ENCODE measurements around the gene ARRDC1. TPM values are rescaled to one million over a fixed set of nuclear protein-coding genes. Genes with fewer than 3 reads are reported as not detected.
"Not testable (repeated sequence)": the region's sequence is repeated elsewhere in the genome, so short reads cannot be mapped to it uniquely, and the experiment has no call there.

ARRDC1 gene
- polyA plus RNA-seq, 2 of the 4 experiments (the other 2 are of a cell fraction), result 20.7 to 22.5 TPM

GRCh38 chr9:137558127-137558526, 47.4 kb upstream of the ARRDC1 start:
- 92% methylated on average over 4 of the region's 4 CpGs for WGBS (ENCODE audit: missing lambda C conversion rate)
- no peak for FAIRE-seq

GRCh38 chr9:137564134-137564533, 41.4 kb upstream of the ARRDC1 start:
- Histone ChIP-seq H3K4me1 (no peaks in the 10 kb centered on the region), H3K4me3 (no peak overlapping the region), H3K27ac (no peak overlapping the region), H3K9me3 (no peaks in the 10 kb centered on the region), H3K4me2 (no peak overlapping the region)
- WGBS (ENCODE audit: missing lambda C conversion rate), result 85% methylated on average over 10 of the region's 10 CpGs
- ATAC-seq, result peak; percentile 34 to 50; a peak in 3 of 6 replicates
- CTCF ChIA-PET, result interaction anchor here (0.7 to 1.7 kb wide), 2 partner anchors 14 to 528 kb away, joined by 4 to 10 read pairs; partner anchors contain the start of gene DPH7
- POLR2A ChIA-PET, result interaction anchor here (0.8 kb wide), 1 partner anchor 9 kb away, joined by 6 read pairs; no protein-coding TSS in a partner anchor
- FAIRE-seq, result no peak
- TF ChIP-seq GATA3 (IDR thresholded peaks at IDR 0.05; ENCODE audit: borderline replicate concordance), result no peak
- no peak for DNase-seq (ENCODE audit: low read depth in 1 of 2, low spot score in 1 of 2)

More at GRCh38 chr9:137558127-137558526, 47.4 kb upstream of the ARRDC1 start:
- Histone ChIP-seq H3K9me3 (no peaks in the 10 kb centered on the region), H3K4me3 (no peak overlapping the region), H3K4me2 (no peak overlapping the region), H3K27ac (no peak overlapping the region), H3K4me1 (peaks cover 3% of the 10 kb centered on the region; the same call in 2 of the 3 replicates)
- no peak for TF ChIP-seq FOXS1 (CRISPR knock-in tag; IDR thresholded peaks at IDR 0.05)
- TF ChIP-seq TFCP2L1 (CRISPR knock-in tag; IDR thresholded peaks at IDR 0.05), result no peak
- TF ChIP-seq ZFP36 (IDR thresholded peaks at IDR 0.05; ENCODE audit: borderline replicate concordance, partially characterized antibody), result no peak
- TF ChIP-seq ELK1 (IDR thresholded peaks at IDR 0.05; ENCODE audit: low read depth, low read length), result no peak
- no peak for TF ChIP-seq NFE2L2 (conservative IDR thresholded peaks at IDR 0.05; ENCODE audit: low read length)
- no peak for TF ChIP-seq ESRRA (IDR thresholded peaks at IDR 0.05; ENCODE audit: borderline replicate concordance, low read length)
- no peak for TF ChIP-seq HEYL (CRISPR knock-in tag; IDR thresholded peaks at IDR 0.05)
- no peak for TF ChIP-seq E2F6 (IDR thresholded peaks at IDR 0.05; ENCODE audit: borderline replicate concordance, low read depth)
- TF ChIP-seq FOSB (CRISPR knock-in tag; IDR thresholded peaks at IDR 0.05), result no peak
- TF ChIP-seq RAD21 (conservative IDR thresholded peaks at IDR 0.05 in 1 of 2, IDR thresholded peaks at IDR 0.05 in 1 of 2), result no peak
- TF ChIP-seq CBX2 (IDR thresholded peaks at IDR 0.05; ENCODE audit: borderline replicate concordance, low read depth), result no peak
- TF ChIP-seq USF2 (IDR thresholded peaks at IDR 0.05), result no peak
- TF ChIP-seq GATA3 (IDR thresholded peaks at IDR 0.05; ENCODE audit: borderline replicate concordance), result no peak
- TF ChIP-seq MAFK (IDR thresholded peaks at IDR 0.05; ENCODE audit: partially characterized antibody), result no peak
- TF ChIP-seq JUNB (IDR thresholded peaks at IDR 0.05), result no peak
- TF ChIP-seq HOXB5 (CRISPR knock-in tag; IDR thresholded peaks at IDR 0.05), result no peak
- no peak for TF ChIP-seq BHLHE40 (IDR thresholded peaks at IDR 0.05; ENCODE audit: low read depth, low read length)
- TF ChIP-seq RCOR1 (IDR thresholded peaks at IDR 0.05; ENCODE audit: low read depth, low read length), result no peak
- no peak for TF ChIP-seq BCL3 (IDR thresholded peaks at IDR 0.05)
- ATAC-seq (no peak), DNase-seq (ENCODE audit: low read depth in 1 of 2, low spot score in 1 of 2) (no peak)
- ChIA-PET POLR2A (no interaction called here), CTCF (interaction anchor here (0.6 to 3.2 kb wide), 10 partner anchors 13 to 280 kb away, joined by 3 to 11 read pairs (median 4); partner anchors contain the start of genes DPH7 and TOR4A)

- Histone ChIP-seq H3K9me3 (no peaks in the 10 kb centered on the region), H3K4me2 (no peak overlapping the region), H3K4me1 (no peaks in the 10 kb centered on the region), H3K27ac (no peak overlapping the region), H3K4me3 (no peak overlapping the region)
- DNase-seq (ENCODE audit: low read depth in 1 of 2, low spot score in 1 of 2) (no peak), ATAC-seq (peak in 1 of 2 experiments; percentile 54; a peak in 2 of 6 replicates), FAIRE-seq (no peak)
- POLR2A ChIA-PET, result no interaction called here
- CTCF ChIA-PET, result interaction anchor here (1.7 kb wide), 1 partner anchor 14 kb away, joined by 10 read pairs; the partner anchor contains the start of gene DPH7
- TF ChIP-seq SMC3 (IDR thresholded peaks at IDR 0.05) (no peak), NPAS2 (CRISPR knock-in tag; IDR thresholded peaks at IDR 0.05; ENCODE audit: borderline replicate concordance) (no peak), TFCP2L1 (CRISPR knock-in tag; IDR thresholded peaks at IDR 0.05) (no peak), ATOH8 (CRISPR knock-in tag; IDR thresholded peaks at IDR 0.05; ENCODE audit: low read depth) (no peak), CHD2 (IDR thresholded peaks at IDR 0.05; ENCODE audit: low read length, partially characterized antibody) (no peak), KDM5A (IDR thresholded peaks at IDR 0.05) (no peak), HOXB13 (CRISPR knock-in tag; IDR thresholded peaks at IDR 0.05; ENCODE audit: low read depth) (no peak)
- 84% methylated on average over 13 of the region's 18 CpGs for WGBS (ENCODE audit: missing lambda C conversion rate)
Observed at GRCh38 chr9:137564817-137565411, 40.6 kb upstream of the ARRDC1 start.

GRCh38 chr9:137568445-137568844, 37.0 kb upstream of the ARRDC1 start:
- ATAC-seq; POLR2A ChIA-PET; FAIRE-seq; H3K4me1 ChIP-seq; DNase-seq (ENCODE audit: low read depth in 1 of 2, low spot score in 1 of 2); H3K4me3 ChIP-seq; H3K4me2 ChIP-seq; H3K27ac ChIP-seq; H3K9me3 ChIP-seq: not testable (repeated sequence)
- CTCF ChIA-PET, result interaction anchor here (1.6 kb wide), 1 partner anchor 17 kb away, joined by 6 read pairs; the partner anchor contains the start of gene MRPL41
- WGBS (ENCODE audit: missing lambda C conversion rate), result 90% methylated on average over 4 of the region's 5 CpGs

Data from A549 (cell line).